Heart left ventricle (tissue), 16 donors: ENCODE data around the gene FAAP100. TPM values are rescaled to one million over a fixed set of nuclear protein-coding genes. Genes with fewer than 3 reads are reported as not detected.

Experiments
- ATAC-seq, 4 donors: fragments of 200-7000 bp; cut with Tn5 transposase; one replicate each; pipeline ENCODE4 v1.9.1; 2020 to 2022; ENCODE audit warnings: moderate library complexity in 4 of 4, mild to moderate bottlenecking in 3 of 4, moderate number of reproducible peaks in 1 of 4
- DNase-seq, 5 donors: peaks; one replicate each; pipeline ENCODE4 v3.0.0-alpha.2; 2020
- H3K27ac ChIP-seq, 12 donors: fragments of 200-600 bp; sonication (generic) in 4 of 12; one replicate each; pipeline versions ENCODE4 v1.5.0 to v1.8.0; 2016 to 2022; ENCODE audit warnings: mild to moderate bottlenecking in 2 of 12
- H3K27me3 ChIP-seq, 9 donors: fragments of 200-600 bp; sonication (generic) in 2 of 9; one replicate each; pipeline versions ENCODE4 v1.5.1 to v1.8.0; 2016 to 2022; ENCODE audit warnings: mild to moderate bottlenecking in 3 of 9
- H3K36me3 ChIP-seq, 9 donors: fragments of 200-600 bp; sonication (generic) in 2 of 9; one replicate each; pipeline versions ENCODE4 v1.5.0 to v1.8.0; 2018 to 2022; ENCODE audit warnings: mild to moderate bottlenecking in 2 of 9
- H3K4me1 ChIP-seq, 12 donors: fragments of 200-600 bp; sonication (generic) in 4 of 12; one replicate each; pipeline versions ENCODE4 v1.5.0 to v1.8.0; 2016 to 2022; ENCODE audit warnings: mild to moderate bottlenecking in 3 of 12
- H3K4me3 ChIP-seq, 12 donors: fragments of 200-600 bp; sonication (generic) in 4 of 12; one replicate each; pipeline versions ENCODE4 v1.5.0 to v1.8.0; 2017 to 2022; ENCODE audit warnings: mild to moderate bottlenecking in 9 of 12, moderate library complexity in 4 of 12
- H3K9me3 ChIP-seq, 12 donors: fragments of 200-600 bp; sonication (generic) in 4 of 12; one replicate each; pipeline versions ENCODE4 v1.5.0 to v1.8.0; 2016 to 2022; ENCODE audit warnings: mild to moderate bottlenecking in 1 of 12
- POLR2A ChIP-seq, 2 donors: fragments of 450-650 bp; IDR thresholded peaks; one replicate each; pipeline ENCODE4 v1.6.1; 2017; ENCODE audit warnings: antibody characterized with exemption in 2 of 2, mild to moderate bottlenecking in 2 of 2, moderate library complexity in 2 of 2
- WGBS, 4 donors: extraction: QIAGEN DNeasy Blood & Tissue Kit in 2 of 4; methylation state at CpG; one replicate each; pipeline versions ENCODE4 v1.1.5 to v1.1.7; 2013 to 2018; 5-methylcytosine and 5-hydroxymethylcytosine counted together
- intact Hi-C, 10 donors: fragments of 100-400 bp; cut with DNase I; formaldehyde crosslinking; loops; one replicate each; pipeline versions ENCODE4 v1.11.1 to v1.14.2; 2022
- polyA plus RNA-seq, 2 donors: library from polyadenylated mRNA; stranded (reverse); fragments of 200-250 nt; gene quantifications; one replicate each; pipeline ENCODE4 v1.2.3, GENCODE V29; 2013
- total RNA-seq, 9 donors: library from RNA; depleted of rRNA in 2 of 9; stranded (reverse); fragments of >200 nt in 2 of 9; fragmentation: NEBNext Ultra II Directional in 3 of 9; extraction: Animal tissue kit (Norgen Biotek cat#: 25700) in 3 of 9; gene quantifications; one replicate each; pipeline versions ENCODE4 v1.1.0 to v1.2.4, GENCODE V29; 2016 to 2023
- TF ChIP-seq, protein P1 (sequence below), 12 donors: fragments of 200-600 bp; sonication (generic) in 4 of 12; IDR thresholded peaks; one replicate each; pipeline versions ENCODE4 v1.5.0 to v1.8.0; 2018 to 2022; ENCODE audit warnings: antibody characterized with exemption in 12 of 12, mild to moderate bottlenecking in 5 of 12
- donor health status: ischemic (EF 13 %, LVEDD 7.1; RV severe dilation, severe dysfunction).
- donor health status: healthy with polysubstance abuse.
- donor health status: DM: no; HTN: yes; CAD: no.
- donor health status: DM: no; HTN: no; CAD: no.
- donor health status: ischemic (EF 25% LVEDD 6.9; RV normal size, moderate dysfunction).
- donor health status: ischemic (EF 25% LVEDD 5.7; RV mildly dilated, moderate dysfunction).
- donor health status: healthy.
- donor health status: DM: yes; HTN: yes; CAD: no.
- donor health status: ischemic (EF 35%, LVEDD 5.7; RV mildly dilated, moderate dysfunction).
- donor health status: nonischemic (EF 11% LVEDD 7.7; RV severe dilation, severe dysfunction).
- donor health status: DM: yes; HTN: yes; CAD: no.
- donor health status: PGD.
- donor health status: ischemic (EF 29% LVEDD 5.4; RV normal size, mild dysfunction).
- donor health status: nonischemic (EF 23%, LVEDD 6.1; RV moderate dilation, normal function).

Gene FAAP100
- total and polyA plus RNA-seq, 11 donors, result 10.1 to 21.6 (median 16.6) TPM

DNA sequence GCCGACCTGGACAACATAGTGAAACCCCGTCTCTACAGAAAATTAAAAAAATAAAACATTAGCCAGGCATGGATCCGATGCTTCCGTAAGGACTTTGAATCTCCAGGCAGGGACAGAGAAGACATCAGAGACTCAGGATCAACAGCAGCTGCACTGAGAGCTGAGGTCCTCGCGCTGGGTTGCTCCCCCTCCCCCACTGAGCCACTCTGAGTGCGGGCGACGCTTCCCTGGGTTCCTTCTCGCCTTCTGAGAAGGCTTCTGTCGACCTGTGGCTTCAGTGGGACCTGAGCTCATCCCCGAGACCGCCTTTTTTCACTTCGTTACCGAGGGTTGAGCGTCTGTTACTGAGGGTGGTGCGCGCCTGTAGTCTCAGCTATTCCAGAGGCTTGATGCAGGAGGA lies 60.0 kb downstream of the FAAP100 start:
- WGBS, 4 donors, result 62 to 72% (median 64%) methylated on average over 18 of the region's 18 CpGs
- H3K4me1 ChIP-seq, result peaks cover 0 to 26% (median 13%) of the 10 kb centered on the region in 12 donors
- no peak for ATAC-seq
- DNase-seq, result no peak
- H3K27ac ChIP-seq, result no peak overlapping the region
- intact Hi-C loops, result no loop called here
- no peaks in the 10 kb centered on the region for H3K27me3 ChIP-seq
- no peak for TF ChIP-seq POLR2A (IDR thresholded peaks at IDR 0.05)
- no peaks in the 10 kb centered on the region for H3K9me3 ChIP-seq
- H3K4me3 ChIP-seq, result no peak overlapping the region
- H3K36me3 ChIP-seq, result no peaks in the 10 kb centered on the region

DNA sequence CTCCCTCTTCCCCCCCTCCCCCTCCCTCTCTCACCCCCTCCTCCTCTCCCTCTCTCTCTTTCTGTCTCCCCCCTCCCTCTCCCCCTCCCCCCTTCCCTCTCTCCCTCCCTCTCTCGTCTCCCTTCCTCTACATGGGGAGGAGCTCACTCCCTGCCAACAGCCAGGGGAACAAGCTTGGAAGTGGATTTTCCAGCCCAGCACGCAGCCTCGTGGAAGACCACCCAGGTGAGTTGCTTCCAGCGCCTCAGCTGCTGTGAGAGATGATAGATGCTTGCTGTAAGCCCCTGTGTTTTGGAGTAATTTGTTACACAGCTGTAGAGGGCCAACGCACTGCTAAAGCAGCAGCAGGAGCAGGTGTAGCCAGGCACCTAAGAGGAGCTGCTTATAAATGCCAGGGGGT lies 60.4 kb downstream of the FAAP100 start:
- no peak for ATAC-seq
- no peaks in the 10 kb centered on the region for H3K27me3 ChIP-seq
- no peak overlapping the region for H3K27ac ChIP-seq
- H3K9me3 ChIP-seq, result no peaks in the 10 kb centered on the region
- WGBS, 4 donors, result 23 to 43% (median 31%) methylated on average over 5 of the region's 5 CpGs
- TF ChIP-seq, protein P1, sequence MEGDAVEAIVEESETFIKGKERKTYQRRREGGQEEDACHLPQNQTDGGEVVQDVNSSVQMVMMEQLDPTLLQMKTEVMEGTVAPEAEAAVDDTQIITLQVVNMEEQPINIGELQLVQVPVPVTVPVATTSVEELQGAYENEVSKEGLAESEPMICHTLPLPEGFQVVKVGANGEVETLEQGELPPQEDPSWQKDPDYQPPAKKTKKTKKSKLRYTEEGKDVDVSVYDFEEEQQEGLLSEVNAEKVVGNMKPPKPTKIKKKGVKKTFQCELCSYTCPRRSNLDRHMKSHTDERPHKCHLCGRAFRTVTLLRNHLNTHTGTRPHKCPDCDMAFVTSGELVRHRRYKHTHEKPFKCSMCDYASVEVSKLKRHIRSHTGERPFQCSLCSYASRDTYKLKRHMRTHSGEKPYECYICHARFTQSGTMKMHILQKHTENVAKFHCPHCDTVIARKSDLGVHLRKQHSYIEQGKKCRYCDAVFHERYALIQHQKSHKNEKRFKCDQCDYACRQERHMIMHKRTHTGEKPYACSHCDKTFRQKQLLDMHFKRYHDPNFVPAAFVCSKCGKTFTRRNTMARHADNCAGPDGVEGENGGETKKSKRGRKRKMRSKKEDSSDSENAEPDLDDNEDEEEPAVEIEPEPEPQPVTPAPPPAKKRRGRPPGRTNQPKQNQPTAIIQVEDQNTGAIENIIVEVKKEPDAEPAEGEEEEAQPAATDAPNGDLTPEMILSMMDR (IDR thresholded peaks at IDR 0.05), result no peak
- no peaks in the 10 kb centered on the region for H3K36me3 ChIP-seq
- no peak overlapping the region for H3K4me3 ChIP-seq
- DNase-seq, result no peak
- H3K4me1 ChIP-seq, result peaks cover 0 to 26% (median 15%) of the 10 kb centered on the region in 12 donors
- intact Hi-C loops, result no loop called here

DNA sequence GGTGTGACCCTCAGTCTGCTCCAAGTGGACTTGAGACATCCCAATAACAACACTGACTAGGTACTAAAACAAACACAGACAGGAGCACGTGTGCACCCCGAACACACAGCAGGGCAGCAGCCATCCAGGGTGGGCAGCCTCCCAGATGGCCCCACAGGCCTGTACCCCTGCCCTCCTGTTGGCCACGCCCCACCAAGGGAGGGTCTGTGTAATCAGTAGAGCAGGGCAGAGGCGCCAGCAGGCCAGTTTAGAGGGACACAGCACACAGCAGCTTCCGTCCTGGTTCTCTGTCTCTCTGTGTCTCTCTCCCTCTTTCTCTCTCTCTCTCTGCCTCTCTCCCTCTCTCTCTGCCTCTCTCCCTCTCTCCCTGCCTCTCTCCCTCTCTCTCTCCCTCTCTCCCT lies 61.0 kb downstream of the FAAP100 start:
- H3K36me3 ChIP-seq, result no peaks in the 10 kb centered on the region
- no peaks in the 10 kb centered on the region for H3K27me3 ChIP-seq
- H3K27ac ChIP-seq, result no peak overlapping the region
- ATAC-seq (no peak), DNase-seq (no peak)
- intact Hi-C loops, result no loop called here
- peaks cover 0 to 26% (median 15%) of the 10 kb centered on the region in 12 donors for H3K4me1 ChIP-seq
- H3K9me3 ChIP-seq, result no peaks in the 10 kb centered on the region
- TF ChIP-seq, protein P1 (IDR thresholded peaks at IDR 0.05), result no peak
- TF ChIP-seq POLR2A (IDR thresholded peaks at IDR 0.05), result no peak
- no peak overlapping the region for H3K4me3 ChIP-seq
- 55 to 66% (median 55%) methylated on average over 4 to 5 of the region's 5 CpGs for WGBS, 4 donors

DNA sequence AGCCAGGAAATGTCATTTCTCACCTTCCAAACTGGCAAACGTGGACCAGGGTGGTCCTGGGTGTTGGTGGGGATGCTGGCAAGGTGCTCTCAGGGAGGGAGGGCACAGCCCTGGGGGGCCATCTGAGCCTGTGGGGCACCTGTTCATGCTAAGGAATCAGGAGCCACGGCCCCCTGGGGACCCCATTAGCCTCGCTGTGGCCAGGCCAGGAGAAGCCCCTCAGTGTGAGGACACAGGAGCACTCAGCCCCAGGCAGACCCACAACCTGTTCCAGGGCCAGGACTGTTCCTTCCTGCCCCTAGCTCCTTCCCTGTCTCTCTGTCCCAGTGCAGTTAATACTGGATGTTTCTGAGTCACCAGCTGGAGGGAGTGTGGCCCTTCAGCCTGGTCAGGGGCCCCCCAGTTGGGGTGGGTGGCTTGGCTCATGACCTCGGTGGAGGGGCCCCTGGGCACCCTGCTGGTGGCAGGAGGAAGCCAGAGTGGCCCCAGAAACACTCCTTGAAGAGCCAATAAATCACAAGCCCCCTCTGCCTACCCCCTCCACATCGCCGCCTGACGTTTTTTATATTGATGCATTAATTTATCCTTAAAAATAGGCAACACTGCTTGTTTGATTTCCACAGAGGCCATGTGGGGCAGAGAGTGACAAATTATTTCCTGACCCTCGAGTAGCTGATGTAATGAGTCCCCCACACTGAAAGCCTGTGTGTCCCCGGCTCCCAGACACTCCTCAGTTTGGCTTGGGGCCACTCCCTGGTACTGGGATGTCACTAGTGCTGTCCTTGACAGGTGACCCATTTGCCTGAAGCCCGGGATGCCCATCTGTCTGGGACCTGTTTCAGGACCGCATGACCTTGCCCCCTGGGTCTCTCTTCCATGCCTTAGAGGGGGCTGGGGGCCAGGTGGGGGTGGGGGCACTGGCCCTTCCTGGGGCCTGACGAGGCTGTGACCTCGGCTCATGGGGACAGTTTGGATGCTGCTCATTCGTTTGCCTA lies 61.9 kb downstream of the FAAP100 start:
- no peaks in the 10 kb centered on the region for H3K27me3 ChIP-seq
- H3K4me3 ChIP-seq, result no peak overlapping the region
- TF ChIP-seq POLR2A (IDR thresholded peaks at IDR 0.05), result no peak
- TF ChIP-seq, protein P1 (IDR thresholded peaks at IDR 0.05), result no peak
- no peak for DNase-seq
- H3K27ac ChIP-seq, result no peak overlapping the region
- peaks cover 0 to 27% (median 15%) of the 10 kb centered on the region in 12 donors for H3K4me1 ChIP-seq
- H3K36me3 ChIP-seq, result no peaks in the 10 kb centered on the region
- intact Hi-C loops, result loop anchor here in 3 of 10 donors (5.0 to 10.0 kb wide), 2 partner anchors 62 to 195 kb away; partner anchors contain the start of genes SLC38A10 (in 2 of the 3) and FAAP100 (in 1 of the 3)
- ATAC-seq, result no peak
- whole genome bisulfite sequencing, 4 donors, result 69 to 80% (median 73%) methylated on average over 9 to 14 of the region's 14 CpGs
- H3K9me3 ChIP-seq, result no peaks in the 10 kb centered on the region

Other genes with a start within 250 kb of the FAAP100 start
- 10 to 100 TPM in 3 of 9 donors, 1 to 10 TPM in 6; 6.0 to 19.6 (median 9.3) TPM for gene BAHCC1, start 156.9 kb downstream of the FAAP100 start, total RNA-seq
- gene BAHCC1, start 156.9 kb downstream of the FAAP100 start, polyA plus RNA-seq, result 1 to 10 TPM; 7.6 to 8.5 TPM
- 1,000 to 10,000 TPM in 2 of 9 donors, 100 to 1,000 TPM in 7; 335 to 1,653 (median 423) TPM for gene ACTG1, start 39.6 kb downstream of the FAAP100 start, total RNA-seq
- 1,000 to 10,000 TPM in 1 of 2 donors, 100 to 1,000 TPM in 1; 149 to 1,468 TPM for gene ACTG1, start 39.6 kb downstream of the FAAP100 start, polyA plus RNA-seq
- gene FSCN2, start 24.0 kb downstream of the FAAP100 start, total RNA-seq, result under 1 TPM in 6 of 9 donors, not detected in 3; 0.22 to 0.72 (median 0.45) TPM
- under 1 TPM; 0.28 to 0.42 TPM for gene FSCN2, start 24.0 kb downstream of the FAAP100 start, polyA plus RNA-seq
- gene NPLOC4, start 84.8 kb upstream of the FAAP100 start, total RNA-seq, result 100 to 1,000 TPM in 3 of 9 donors, 10 to 100 TPM in 6; 92.1 to 133 (median 99.3) TPM
- 10 to 100 TPM; 28.2 to 84.3 TPM for gene NPLOC4, start 84.8 kb upstream of the FAAP100 start, polyA plus RNA-seq
- under 1 TPM in 4 of 9 donors, not detected in 5; 0.21 to 0.41 (median 0.38) TPM for gene TSPAN10, start 84.8 kb upstream of the FAAP100 start, total RNA-seq
- under 1 TPM; 0.07 to 0.46 TPM for gene TSPAN10, start 84.8 kb upstream of the FAAP100 start, polyA plus RNA-seq
- 1 to 10 TPM in 2 of 9 donors, under 1 TPM in 1, not detected in 6; 0.73 to 2.3 (median 1.5) TPM for gene PDE6G, start 104.2 kb upstream of the FAAP100 start, total RNA-seq
- gene PDE6G, start 104.2 kb upstream of the FAAP100 start, polyA plus RNA-seq, result under 1 TPM in 1 of 2 donors, not detected in 1; 0.67 TPM
- gene OXLD1, start 114.3 kb upstream of the FAAP100 start, total RNA-seq, result 10 to 100 TPM; 16.9 to 28.8 (median 21.7) TPM
- gene OXLD1, start 114.3 kb upstream of the FAAP100 start, polyA plus RNA-seq, result 10 to 100 TPM; 27.0 to 42.9 TPM
- 10 to 100 TPM in 1 of 9 donors, 1 to 10 TPM in 8; 3.5 to 10.1 (median 6.3) TPM for gene CCDC137, start 114.4 kb upstream of the FAAP100 start, total RNA-seq
- 10 to 100 TPM in 1 of 2 donors, 1 to 10 TPM in 1; 8.2 to 20.0 TPM for gene CCDC137, start 114.4 kb upstream of the FAAP100 start, polyA plus RNA-seq
- 10 to 100 TPM; 10.2 to 22.3 (median 13.3) TPM for gene ARL16, start 131.4 kb upstream of the FAAP100 start, total RNA-seq
- 10 to 100 TPM; 22.4 to 23.6 TPM for gene ARL16, start 131.4 kb upstream of the FAAP100 start, polyA plus RNA-seq
- gene HGS, start 131.7 kb upstream of the FAAP100 start, total RNA-seq, result 10 to 100 TPM; 37.4 to 90.8 (median 40.3) TPM
- 10 to 100 TPM; 53.8 to 81.4 TPM for gene HGS, start 131.7 kb upstream of the FAAP100 start, polyA plus RNA-seq
- 100 to 1,000 TPM in 8 of 9 donors, 10 to 100 TPM in 1; 98.8 to 182 (median 133) TPM for gene MRPL12, start 151.0 kb upstream of the FAAP100 start, total RNA-seq
- gene MRPL12, start 151.0 kb upstream of the FAAP100 start, polyA plus RNA-seq, result 100 to 1,000 TPM; 343 to 525 TPM
- 10 to 100 TPM in 2 of 9 donors, 1 to 10 TPM in 7; 7.0 to 13.6 (median 8.2) TPM for gene SLC25A10, start 159.9 kb upstream of the FAAP100 start, total RNA-seq
- gene SLC25A10, start 159.9 kb upstream of the FAAP100 start, polyA plus RNA-seq, result 10 to 100 TPM; 10.8 to 17.9 TPM